ENCODE measurements around the gene RNF40.
"Not testable (repeated sequence)": the region's sequence is repeated elsewhere in the genome, so short reads cannot be mapped to it uniquely, and the experiment has no call there.

RNF40 gene

GRCh38 chr16:30782486-30783279, 20.6 kb downstream of the RNF40 start:
- no peak for DNase-seq (ENCODE audit: low spot score)

GRCh38 chr16:30783280-30784109, 21.4 kb downstream of the RNF40 start:
- no peak for DNase-seq (ENCODE audit: low spot score)

- no peak for DNase-seq (ENCODE audit: low spot score)
Observed at GRCh38 chr16:30784215-30784614, 22.1 kb downstream of the RNF40 start.

- no peak for DNase-seq (ENCODE audit: low spot score)
Observed at GRCh38 chr16:30785126-30786106, 23.3 kb downstream of the RNF40 start.

- peak; percentile 70 for DNase-seq (ENCODE audit: low spot score)
Observed at GRCh38 chr16:30786115-30786935, 24.2 kb downstream of the RNF40 start.

GRCh38 chr16:30786936-30787612, 25.0 kb downstream of the RNF40 start, which contains the start of gene ZNF629:
TSS of gene ZNF629 (minus strand) at chr16:30787205. CDS start at chr16:30784482, 2,723 bp downstream.
- peak; percentile 86 for DNase-seq (ENCODE audit: low spot score)

- DNase-seq (ENCODE audit: low spot score), result no peak
Observed at GRCh38 chr16:30787613-30788378, 25.7 kb downstream of the RNF40 start.

GRCh38 chr16:30793508-30794069, 31.5 kb downstream of the RNF40 start:
- no peak for DNase-seq (ENCODE audit: low spot score)

- DNase-seq (ENCODE audit: low spot score), result no peak
Observed at GRCh38 chr16:30794634-30795033, 32.5 kb downstream of the RNF40 start.

- DNase-seq (ENCODE audit: low spot score), result no peak
Observed at GRCh38 chr16:30797670-30798309, 35.7 kb downstream of the RNF40 start.

GRCh38 chr16:30802936-30803335, 40.8 kb downstream of the RNF40 start:
- no peak for DNase-seq (ENCODE audit: low spot score)

GRCh38 chr16:30805056-30805369, 42.9 kb downstream of the RNF40 start:
- peak; percentile 59 for DNase-seq (ENCODE audit: low spot score)

- peak; percentile 90 for DNase-seq (ENCODE audit: low spot score)
Observed at GRCh38 chr16:30805370-30806169, 43.4 kb downstream of the RNF40 start.

GRCh38 chr16:30808146-30808545, 46.0 kb downstream of the RNF40 start:
- no peak for DNase-seq (ENCODE audit: low spot score)

- not testable (repeated sequence) for DNase-seq (ENCODE audit: low spot score)
Observed at GRCh38 chr16:30808890-30809426, 46.8 kb downstream of the RNF40 start.

GRCh38 chr16:30809675-30810074, 47.6 kb downstream of the RNF40 start:
- DNase-seq (ENCODE audit: low spot score), result not testable (repeated sequence)

- no peak for DNase-seq (ENCODE audit: low spot score)
Observed at GRCh38 chr16:30813821-30814189, 51.7 kb downstream of the RNF40 start.

- DNase-seq (ENCODE audit: low spot score), result no peak
Observed at GRCh38 chr16:30816769-30817168, 54.6 kb downstream of the RNF40 start.

All from ecto neural progenitor cell (in vitro differentiated cells).